GM12801 (cell line): ENCODE results near the gene KLHL33.

Experiments
- TF ChIP-seq, protein P1 (sequence below): IDR thresholded peaks from one replicate; pipeline ENCODE4 v1.5.1; 2011; ENCODE audit warnings: control low read depth; ENCODE audit not compliant: insufficient read length; ENCODE audit errors: extremely low read depth

The KLHL33 gene

GRCh38 chr14:20456971-20457370 lies 21.0 kb upstream of the KLHL33 start:
- TF ChIP-seq, protein P1, sequence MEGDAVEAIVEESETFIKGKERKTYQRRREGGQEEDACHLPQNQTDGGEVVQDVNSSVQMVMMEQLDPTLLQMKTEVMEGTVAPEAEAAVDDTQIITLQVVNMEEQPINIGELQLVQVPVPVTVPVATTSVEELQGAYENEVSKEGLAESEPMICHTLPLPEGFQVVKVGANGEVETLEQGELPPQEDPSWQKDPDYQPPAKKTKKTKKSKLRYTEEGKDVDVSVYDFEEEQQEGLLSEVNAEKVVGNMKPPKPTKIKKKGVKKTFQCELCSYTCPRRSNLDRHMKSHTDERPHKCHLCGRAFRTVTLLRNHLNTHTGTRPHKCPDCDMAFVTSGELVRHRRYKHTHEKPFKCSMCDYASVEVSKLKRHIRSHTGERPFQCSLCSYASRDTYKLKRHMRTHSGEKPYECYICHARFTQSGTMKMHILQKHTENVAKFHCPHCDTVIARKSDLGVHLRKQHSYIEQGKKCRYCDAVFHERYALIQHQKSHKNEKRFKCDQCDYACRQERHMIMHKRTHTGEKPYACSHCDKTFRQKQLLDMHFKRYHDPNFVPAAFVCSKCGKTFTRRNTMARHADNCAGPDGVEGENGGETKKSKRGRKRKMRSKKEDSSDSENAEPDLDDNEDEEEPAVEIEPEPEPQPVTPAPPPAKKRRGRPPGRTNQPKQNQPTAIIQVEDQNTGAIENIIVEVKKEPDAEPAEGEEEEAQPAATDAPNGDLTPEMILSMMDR, result no peak

DNA sequence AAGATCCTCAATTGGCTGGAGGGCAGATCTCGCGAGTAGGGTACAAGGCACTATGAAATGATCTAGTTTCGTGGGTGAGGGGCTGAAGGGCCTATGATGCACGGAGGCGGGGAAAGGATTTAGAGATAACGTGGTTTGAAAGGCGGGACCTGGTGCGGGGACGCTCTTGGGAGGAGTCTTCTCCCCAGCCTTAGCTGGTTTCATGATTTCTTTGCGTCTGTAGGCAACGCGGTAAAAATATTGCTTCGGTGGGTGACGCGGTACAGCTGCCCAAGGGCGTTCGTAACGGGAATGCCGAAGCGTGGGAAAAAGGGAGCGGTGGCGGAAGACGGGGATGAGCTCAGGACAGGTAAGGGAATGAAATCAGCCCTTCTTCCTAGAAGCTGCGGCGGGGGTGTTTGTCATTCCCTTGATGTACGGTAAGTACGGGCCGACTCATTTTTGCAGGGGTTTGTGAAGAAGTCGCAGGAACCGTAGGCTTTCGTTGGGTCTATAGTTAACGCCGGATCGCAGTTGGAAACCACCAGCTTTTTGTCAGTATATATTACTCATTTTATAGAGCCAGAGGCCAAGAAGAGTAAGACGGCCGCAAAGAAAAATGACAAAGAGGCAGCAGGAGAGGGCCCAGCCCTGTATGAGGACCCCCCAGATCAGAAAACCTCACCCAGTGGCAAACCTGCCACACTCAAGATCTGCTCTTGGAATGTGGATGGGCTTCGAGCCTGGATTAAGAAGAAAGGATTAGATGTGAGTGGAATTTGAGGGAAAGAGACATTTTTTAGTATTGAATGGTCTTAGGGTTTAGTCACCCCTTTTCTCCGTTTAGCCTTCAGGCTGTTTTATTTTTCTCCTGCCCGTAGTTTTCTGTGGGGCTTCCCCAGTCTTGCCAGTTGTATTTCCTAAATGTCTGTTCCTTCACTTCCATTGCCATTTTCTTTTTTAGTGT lies 19.7 kb upstream of the KLHL33 start:
- TF ChIP-seq, protein P1, result no peak

- TF ChIP-seq, protein P1, result no peak
Measured at GRCh38 chr14:20454516-20455354, 18.8 kb upstream of the KLHL33 start, which contains the start of the genes APEX1 and OSGEP. TSS of gene APEX1 (plus strand) at chr14:20455226. CDS start at chr14:20455646, 420 bp downstream. TSS of gene OSGEP (minus strand) at chr14:20454812. CDS start at chr14:20454683, 129 bp downstream.

GRCh38 chr14:20446889-20447288 lies 10.9 kb upstream of the KLHL33 start:
- TF ChIP-seq, protein P1, result no peak

GRCh38 chr14:20441461-20441860 lies 5.5 kb upstream of the KLHL33 start:
- TF ChIP-seq, protein P1, result no peak

- TF ChIP-seq, protein P1, result no peak
Measured at GRCh38 chr14:20440882-20441281, 4.9 kb upstream of the KLHL33 start.

DNA sequence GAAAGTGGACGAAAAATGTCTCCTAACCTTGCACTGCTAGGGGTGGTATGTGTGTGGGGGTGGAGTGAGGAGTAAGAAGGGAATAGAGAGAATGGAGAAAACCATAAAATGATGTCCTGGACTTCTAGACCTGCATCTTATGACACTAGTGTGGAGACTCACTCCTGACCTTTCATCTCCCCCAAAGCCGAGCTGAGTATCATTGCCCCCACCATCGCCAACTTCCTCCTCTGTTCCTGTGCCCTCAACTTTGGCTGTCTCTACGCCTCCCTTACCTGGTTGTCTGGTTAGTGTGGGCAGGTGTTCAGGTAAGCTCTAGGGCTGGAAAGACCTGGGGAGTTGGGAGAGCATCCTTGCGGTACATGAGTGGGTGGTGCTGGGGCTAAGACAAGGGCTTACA lies 4.5 kb upstream of the KLHL33 start:
- TF ChIP-seq, protein P1, result no peak
